NK-92 treated with Interleukin-12 subunit alpha and Interleukin-12 subunit beta, amount 100 ng/mL, for 24 hours (cell line): ENCODE data around the gene SPACA6.

Source experiments
- DNase-seq: peaks from one replicate; lab custom pipeline; 2025; lab: John Stamatoyannopoulos, UW

SPACA6 gene

GRCh38 chr19:51706296-51706695, 13.2 kb downstream of the SPACA6 start:
- no peak for DNase-seq

GRCh38 chr19:51706885-51707284, 13.8 kb downstream of the SPACA6 start:
- no peak for DNase-seq

- DNase-seq, result no peak
Measured at GRCh38 chr19:51708811-51709210, 15.7 kb downstream of the SPACA6 start.

GRCh38 chr19:51709575-51709974, 16.4 kb downstream of the SPACA6 start:
- no peak for DNase-seq

GRCh38 chr19:51710163-51710562, 17.0 kb downstream of the SPACA6 start:
- no peak for DNase-seq

- DNase-seq, result no peak
Measured at GRCh38 chr19:51711702-51712101, 18.6 kb downstream of the SPACA6 start.

- DNase-seq, result no peak
Measured at GRCh38 chr19:51712461-51713081, 19.4 kb downstream of the SPACA6 start.

GRCh38 chr19:51713319-51714285, 20.5 kb downstream of the SPACA6 start:
- no peak for DNase-seq

GRCh38 chr19:51714848-51715247, 21.7 kb downstream of the SPACA6 start:
- no peak for DNase-seq

GRCh38 chr19:51715850-51716249, 22.7 kb downstream of the SPACA6 start:
- no peak for DNase-seq

- DNase-seq, result no peak
Measured at GRCh38 chr19:51716925-51717324, 23.8 kb downstream of the SPACA6 start.

- DNase-seq, result no peak
Measured at GRCh38 chr19:51719251-51719988, 26.3 kb downstream of the SPACA6 start.

GRCh38 chr19:51721905-51722304, 28.8 kb downstream of the SPACA6 start:
- DNase-seq, result no peak

- no peak for DNase-seq
Measured at GRCh38 chr19:51722492-51722891, 29.4 kb downstream of the SPACA6 start.

GRCh38 chr19:51724543-51724942, 31.4 kb downstream of the SPACA6 start:
- no peak for DNase-seq

GRCh38 chr19:51726049-51726448, 32.9 kb downstream of the SPACA6 start:
- no peak for DNase-seq

GRCh38 chr19:51727349-51727880, 34.3 kb downstream of the SPACA6 start:
- no peak for DNase-seq

GRCh38 chr19:51729781-51730180, 36.7 kb downstream of the SPACA6 start:
- no peak for DNase-seq

- no peak for DNase-seq
Measured at GRCh38 chr19:51733742-51734522, 40.8 kb downstream of the SPACA6 start.

- no peak for DNase-seq
Measured at GRCh38 chr19:51735759-51736449, 42.8 kb downstream of the SPACA6 start.

GRCh38 chr19:51737389-51737788, 44.3 kb downstream of the SPACA6 start:
- DNase-seq, result no peak
